ENCODE measurements around the gene EPB41.
A peak's percentile ranks its signal among the peaks of the same experiment; 100 is the strongest.
"Not testable (repeated sequence)": the region's sequence is repeated elsewhere in the genome, so short reads cannot be mapped to it uniquely, and the experiment has no call there.

Gene EPB41

GRCh38 chr1:29090937-29091618 lies 176.7 kb downstream of the EPB41 start:
- Histone ChIP-seq H3K27me3 (ENCODE audit: control insufficient read depth, insufficient read depth, low read length) (no peaks in the 10 kb centered on the region), H3K4me1 (ENCODE audit: control insufficient read depth, insufficient read depth, low read length) (peaks cover 2% of the 10 kb centered on the region), H3K9ac (ENCODE audit: low read depth, low read length) (no peak overlapping the region), H3K27ac (ENCODE audit: low read depth, low read length) (no peak overlapping the region), H3K4me3 (ENCODE audit: low read depth, low read length) (no peak overlapping the region), H3K9me3 (ENCODE audit: control insufficient read depth, insufficient read depth, low read length) (no peaks in the 10 kb centered on the region), H3K36me3 (ENCODE audit: control insufficient read depth, insufficient read depth, low read length) (no peaks in the 10 kb centered on the region)

- H3K27ac ChIP-seq (ENCODE audit: low read depth, low read length); H3K9ac ChIP-seq (ENCODE audit: low read depth, low read length); H3K4me1 ChIP-seq (ENCODE audit: control insufficient read depth, insufficient read depth, low read length); H3K4me3 ChIP-seq (ENCODE audit: low read depth, low read length); H3K9me3 ChIP-seq (ENCODE audit: control insufficient read depth, insufficient read depth, low read length); H3K27me3 ChIP-seq (ENCODE audit: control insufficient read depth, insufficient read depth, low read length); H3K36me3 ChIP-seq (ENCODE audit: control insufficient read depth, insufficient read depth, low read length): not testable (repeated sequence)
Observed at GRCh38 chr1:29092704-29093103, 178.3 kb downstream of the EPB41 start.

DNA sequence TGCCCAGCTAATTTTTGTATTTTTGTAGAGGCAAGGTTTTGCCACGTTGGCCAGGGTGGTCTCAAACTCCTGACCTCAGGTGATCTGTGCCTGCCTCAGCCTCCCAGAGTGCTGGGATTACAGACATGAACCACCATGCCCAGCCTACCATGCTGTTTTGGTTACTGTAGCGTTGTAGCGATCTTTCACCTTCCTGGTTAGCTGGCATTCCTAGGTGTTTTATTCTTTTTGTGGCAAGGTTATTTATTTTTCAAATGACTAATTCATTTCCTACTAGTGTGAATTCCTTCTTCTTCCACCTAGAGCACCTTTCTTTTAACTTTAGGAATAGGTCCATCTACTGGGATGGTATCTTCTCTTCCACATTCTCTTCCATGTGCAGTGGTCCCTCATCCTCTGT lies 180.1 kb downstream of the EPB41 start:
- H3K4me3 ChIP-seq (ENCODE audit: low read depth, low read length), result no peak overlapping the region
- H3K9ac ChIP-seq (ENCODE audit: low read depth, low read length), result no peak overlapping the region
- H3K27ac ChIP-seq (ENCODE audit: low read depth, low read length), result no peak overlapping the region
- H3K36me3 ChIP-seq (ENCODE audit: control insufficient read depth, insufficient read depth, low read length), result peaks cover 13% of the 10 kb centered on the region
- H3K27me3 ChIP-seq (ENCODE audit: control insufficient read depth, insufficient read depth, low read length), result no peaks in the 10 kb centered on the region
- peaks cover 10% of the 10 kb centered on the region for H3K4me1 ChIP-seq (ENCODE audit: control insufficient read depth, insufficient read depth, low read length)
- no peaks in the 10 kb centered on the region for H3K9me3 ChIP-seq (ENCODE audit: control insufficient read depth, insufficient read depth, low read length)

DNA sequence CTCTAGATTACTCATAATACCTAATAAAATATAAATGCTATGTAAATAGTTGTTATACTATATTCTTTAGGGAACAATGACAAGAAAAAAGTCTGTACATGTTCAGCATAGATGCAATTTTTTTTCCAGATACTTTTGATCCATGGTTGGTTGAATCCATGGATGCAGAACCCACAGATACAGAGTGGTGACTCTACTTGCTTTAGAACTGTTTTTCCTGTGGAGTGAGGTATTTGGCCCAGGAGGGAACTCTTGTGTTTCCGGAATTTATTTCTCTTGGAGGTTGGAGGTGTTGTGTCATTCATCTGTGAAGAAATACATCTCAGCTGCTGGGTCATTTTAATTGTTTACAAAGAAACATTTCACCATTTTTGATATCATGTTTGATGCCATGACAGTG lies 180.6 kb downstream of the EPB41 start:
- H3K9ac ChIP-seq (ENCODE audit: low read depth, low read length), result no peak overlapping the region
- no peak overlapping the region for H3K27ac ChIP-seq (ENCODE audit: low read depth, low read length)
- H3K27me3 ChIP-seq (ENCODE audit: control insufficient read depth, insufficient read depth, low read length), result no peaks in the 10 kb centered on the region
- no peak overlapping the region for H3K4me3 ChIP-seq (ENCODE audit: low read depth, low read length)
- H3K9me3 ChIP-seq (ENCODE audit: control insufficient read depth, insufficient read depth, low read length), result no peaks in the 10 kb centered on the region
- H3K36me3 ChIP-seq (ENCODE audit: control insufficient read depth, insufficient read depth, low read length), result peaks cover 18% of the 10 kb centered on the region
- peaks cover 10% of the 10 kb centered on the region for H3K4me1 ChIP-seq (ENCODE audit: control insufficient read depth, insufficient read depth, low read length)

GRCh38 chr1:29096231-29096886 lies 182.0 kb downstream of the EPB41 start:
- Histone ChIP-seq H3K9ac (ENCODE audit: low read depth, low read length) (no peak overlapping the region), H3K4me1 (ENCODE audit: control insufficient read depth, insufficient read depth, low read length) (peaks cover 10% of the 10 kb centered on the region), H3K27me3 (ENCODE audit: control insufficient read depth, insufficient read depth, low read length) (no peaks in the 10 kb centered on the region), H3K9me3 (ENCODE audit: control insufficient read depth, insufficient read depth, low read length) (no peaks in the 10 kb centered on the region), H3K27ac (ENCODE audit: low read depth, low read length) (no peak overlapping the region), H3K4me3 (ENCODE audit: low read depth, low read length) (no peak overlapping the region), H3K36me3 (ENCODE audit: control insufficient read depth, insufficient read depth, low read length) (peaks cover 22% of the 10 kb centered on the region)

DNA sequence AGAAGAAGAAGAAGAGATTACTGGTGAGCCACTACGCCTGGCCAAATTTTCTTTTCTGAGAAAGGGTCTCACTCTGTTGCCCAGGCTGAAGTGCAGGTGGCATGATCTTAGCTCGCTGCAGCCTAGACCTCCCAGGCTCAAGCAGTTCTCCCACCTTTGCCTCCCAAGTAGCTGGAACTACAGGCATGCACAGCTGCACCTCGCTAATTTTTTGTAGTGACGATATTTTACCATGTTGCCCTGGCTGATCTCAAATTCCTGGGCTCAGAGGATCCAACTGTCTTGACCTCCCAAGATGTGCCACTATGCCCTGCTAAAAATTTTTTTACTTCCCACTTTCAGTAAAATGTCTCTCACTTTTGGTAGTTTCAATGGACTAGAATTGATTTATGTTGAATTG lies 184.9 kb downstream of the EPB41 start:
- no peaks in the 10 kb centered on the region for H3K27me3 ChIP-seq (ENCODE audit: control insufficient read depth, insufficient read depth, low read length)
- no peak overlapping the region for H3K27ac ChIP-seq (ENCODE audit: low read depth, low read length)
- no peak overlapping the region for H3K9ac ChIP-seq (ENCODE audit: low read depth, low read length)
- peaks cover 22% of the 10 kb centered on the region for H3K36me3 ChIP-seq (ENCODE audit: control insufficient read depth, insufficient read depth, low read length)
- no peaks in the 10 kb centered on the region for H3K9me3 ChIP-seq (ENCODE audit: control insufficient read depth, insufficient read depth, low read length)
- peaks cover 10% of the 10 kb centered on the region for H3K4me1 ChIP-seq (ENCODE audit: control insufficient read depth, insufficient read depth, low read length)
- no peak overlapping the region for H3K4me3 ChIP-seq (ENCODE audit: low read depth, low read length)

GRCh38 chr1:29100487-29100886 lies 186.1 kb downstream of the EPB41 start:
- H3K27me3 ChIP-seq (ENCODE audit: control insufficient read depth, insufficient read depth, low read length), result no peaks in the 10 kb centered on the region
- no peaks in the 10 kb centered on the region for H3K9me3 ChIP-seq (ENCODE audit: control insufficient read depth, insufficient read depth, low read length)
- peaks cover 22% of the 10 kb centered on the region for H3K36me3 ChIP-seq (ENCODE audit: control insufficient read depth, insufficient read depth, low read length)
- peaks cover 10% of the 10 kb centered on the region for H3K4me1 ChIP-seq (ENCODE audit: control insufficient read depth, insufficient read depth, low read length)
- no peak overlapping the region for H3K9ac ChIP-seq (ENCODE audit: low read depth, low read length)
- H3K4me3 ChIP-seq (ENCODE audit: low read depth, low read length), result no peak overlapping the region
- H3K27ac ChIP-seq (ENCODE audit: low read depth, low read length), result no peak overlapping the region

- Histone ChIP-seq H3K9me3 (ENCODE audit: control insufficient read depth, insufficient read depth, low read length) (no peaks in the 10 kb centered on the region), H3K27ac (ENCODE audit: low read depth, low read length) (no peak overlapping the region), H3K4me1 (ENCODE audit: control insufficient read depth, insufficient read depth, low read length) (no peaks in the 10 kb centered on the region), H3K9ac (ENCODE audit: low read depth, low read length) (no peak overlapping the region), H3K27me3 (ENCODE audit: control insufficient read depth, insufficient read depth, low read length) (no peaks in the 10 kb centered on the region), H3K4me3 (ENCODE audit: low read depth, low read length) (no peak overlapping the region), H3K36me3 (ENCODE audit: control insufficient read depth, insufficient read depth, low read length) (peaks cover 6% of the 10 kb centered on the region)
Observed at GRCh38 chr1:29105822-29106221, 191.5 kb downstream of the EPB41 start.

GRCh38 chr1:29108041-29108440 lies 193.7 kb downstream of the EPB41 start:
- H3K27ac ChIP-seq (ENCODE audit: low read depth, low read length); H3K9ac ChIP-seq (ENCODE audit: low read depth, low read length); H3K9me3 ChIP-seq (ENCODE audit: control insufficient read depth, insufficient read depth, low read length); H3K36me3 ChIP-seq (ENCODE audit: control insufficient read depth, insufficient read depth, low read length); H3K27me3 ChIP-seq (ENCODE audit: control insufficient read depth, insufficient read depth, low read length); H3K4me3 ChIP-seq (ENCODE audit: low read depth, low read length): not testable (repeated sequence)
- peaks cover 11% of the 10 kb centered on the region for H3K4me1 ChIP-seq (ENCODE audit: control insufficient read depth, insufficient read depth, low read length)

GRCh38 chr1:29112705-29113412 lies 198.5 kb downstream of the EPB41 start:
- H3K9ac ChIP-seq (ENCODE audit: low read depth, low read length), result no peak overlapping the region
- H3K4me1 ChIP-seq (ENCODE audit: control insufficient read depth, insufficient read depth, low read length), result peaks cover 16% of the 10 kb centered on the region
- no peak overlapping the region for H3K4me3 ChIP-seq (ENCODE audit: low read depth, low read length)
- peak overlapping the region; percentile 42 for H3K27ac ChIP-seq (ENCODE audit: low read depth, low read length)
- H3K27me3 ChIP-seq (ENCODE audit: control insufficient read depth, insufficient read depth, low read length), result no peaks in the 10 kb centered on the region
- no peaks in the 10 kb centered on the region for H3K9me3 ChIP-seq (ENCODE audit: control insufficient read depth, insufficient read depth, low read length)
- peaks cover 16% of the 10 kb centered on the region for H3K36me3 ChIP-seq (ENCODE audit: control insufficient read depth, insufficient read depth, low read length)

GRCh38 chr1:29113413-29114117 lies 199.2 kb downstream of the EPB41 start:
- Histone ChIP-seq H3K4me1 (ENCODE audit: control insufficient read depth, insufficient read depth, low read length) (peaks cover 16% of the 10 kb centered on the region), H3K36me3 (ENCODE audit: control insufficient read depth, insufficient read depth, low read length) (peaks cover 16% of the 10 kb centered on the region), H3K4me3 (ENCODE audit: low read depth, low read length) (no peak overlapping the region), H3K9ac (ENCODE audit: low read depth, low read length) (no peak overlapping the region), H3K27me3 (ENCODE audit: control insufficient read depth, insufficient read depth, low read length) (no peaks in the 10 kb centered on the region), H3K27ac (ENCODE audit: low read depth, low read length) (no peak overlapping the region), H3K9me3 (ENCODE audit: control insufficient read depth, insufficient read depth, low read length) (no peaks in the 10 kb centered on the region)

Measured in HUES48 (cell line).